ENCODE results near the gene NPAS2. TPM values are rescaled to one million over a fixed set of nuclear protein-coding genes. Genes with fewer than 3 reads are reported as not detected.
A peak's percentile ranks its signal among the peaks of the same experiment; 100 is the strongest.

The NPAS2 gene
- total RNA-seq, 1 experiment from 2014 or later: 142 TPM

- intact Hi-C loops (cut with micrococcal nuclease; ENCODE audit: unreplicated experiment): no loop called here
- no TSS peak for BruUV-seq (replicated peaks)
- CTCF ChIA-PET: interaction anchor here (0.7 to 1.7 kb wide), 3 partner anchors 35 to 246 kb away, joined by 3 to 4 read pairs (median 3); no protein-coding TSS in a partner anchor
- Mint-ChIP-seq H3K27me3 (ENCODE audit: unreplicated experiment) (no peaks in the 10 kb centered on the region), H3K27ac (ENCODE audit: unreplicated experiment) (peak overlapping the region; percentile 72), H3K36me3 (ENCODE audit: insufficient read depth, unreplicated experiment) (peaks cover 30% of the 10 kb centered on the region), H3K9me3 (ENCODE audit: low read depth, unreplicated experiment) (no peaks in the 10 kb centered on the region), H3K4me3 (ENCODE audit: low read depth, unreplicated experiment) (no peak overlapping the region), H3K4me1 (ENCODE audit: low read depth, unreplicated experiment) (peaks cover 80% of the 10 kb centered on the region)
- no peak for TF ChIP-seq CTCF (IDR thresholded peaks at IDR 0.05; ENCODE audit: unreplicated experiment)
- peak; percentile 43 for DNase-seq
Observed at GRCh38 chr2:100856732-100857131, 36.8 kb downstream of the NPAS2 start.

GRCh38 chr2:100857341-100857740, 37.4 kb downstream of the NPAS2 start:
- CTCF ChIA-PET: interaction anchor here (0.7 to 1.7 kb wide), 2 partner anchors 36 to 105 kb away, joined by 3 read pairs; no protein-coding TSS in a partner anchor
- intact Hi-C loops (cut with micrococcal nuclease; ENCODE audit: unreplicated experiment): no loop called here
- no peak for TF ChIP-seq CTCF (IDR thresholded peaks at IDR 0.05; ENCODE audit: unreplicated experiment)
- no peaks in the 10 kb centered on the region for H3K27me3 Mint-ChIP-seq (ENCODE audit: unreplicated experiment)
- no peak for DNase-seq
- BruUV-seq (replicated peaks): no TSS peak
- H3K4me1 Mint-ChIP-seq (ENCODE audit: low read depth, unreplicated experiment): peaks cover 80% of the 10 kb centered on the region
- H3K4me3 Mint-ChIP-seq (ENCODE audit: low read depth, unreplicated experiment): no peak overlapping the region
- no peaks in the 10 kb centered on the region for H3K9me3 Mint-ChIP-seq (ENCODE audit: low read depth, unreplicated experiment)
- H3K27ac Mint-ChIP-seq (ENCODE audit: unreplicated experiment): no peak overlapping the region
- peaks cover 30% of the 10 kb centered on the region for H3K36me3 Mint-ChIP-seq (ENCODE audit: insufficient read depth, unreplicated experiment)

- no peak for TF ChIP-seq CTCF (IDR thresholded peaks at IDR 0.05; ENCODE audit: unreplicated experiment)
- no TSS peak for BruUV-seq (replicated peaks)
- no peak for DNase-seq
- Mint-ChIP-seq H3K9me3 (ENCODE audit: low read depth, unreplicated experiment) (no peaks in the 10 kb centered on the region), H3K27me3 (ENCODE audit: unreplicated experiment) (no peaks in the 10 kb centered on the region), H3K4me1 (ENCODE audit: low read depth, unreplicated experiment) (peaks cover 78% of the 10 kb centered on the region), H3K27ac (ENCODE audit: unreplicated experiment) (peak overlapping the region; percentile 51), H3K36me3 (ENCODE audit: insufficient read depth, unreplicated experiment) (peaks cover 28% of the 10 kb centered on the region), H3K4me3 (ENCODE audit: low read depth, unreplicated experiment) (no peak overlapping the region)
- CTCF ChIA-PET: interaction anchor here (1.7 kb wide), 1 partner anchor 37 kb away, joined by 3 read pairs; no protein-coding TSS in a partner anchor
- intact Hi-C loops (cut with micrococcal nuclease; ENCODE audit: unreplicated experiment): no loop called here
Observed at GRCh38 chr2:100857915-100858314, 38.0 kb downstream of the NPAS2 start.

DNA sequence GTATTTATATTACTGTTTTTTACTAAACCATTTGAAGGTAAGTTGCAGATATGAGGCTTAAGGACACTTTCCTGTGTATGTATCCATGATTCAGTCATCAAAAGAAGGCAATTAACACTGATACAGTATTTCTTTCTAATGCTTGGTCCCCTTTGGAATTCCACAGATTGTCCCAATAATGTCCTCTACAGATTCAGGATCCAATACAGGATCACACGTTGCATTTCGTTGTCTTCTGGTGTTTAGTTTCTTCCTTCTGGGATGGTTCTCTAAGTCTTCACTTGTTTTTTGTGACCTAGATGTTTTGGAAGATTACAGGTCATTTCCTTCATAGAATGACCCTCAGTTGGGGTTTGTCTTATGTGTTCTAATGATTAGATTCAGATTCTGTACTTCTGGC, 40.0 kb downstream of the NPAS2 start:
- no TSS peak for BruUV-seq (replicated peaks)
- DNase-seq: no peak
- Mint-ChIP-seq H3K9me3 (ENCODE audit: low read depth, unreplicated experiment) (no peaks in the 10 kb centered on the region), H3K27ac (ENCODE audit: unreplicated experiment) (no peak overlapping the region), H3K4me1 (ENCODE audit: low read depth, unreplicated experiment) (peaks cover 72% of the 10 kb centered on the region), H3K36me3 (ENCODE audit: insufficient read depth, unreplicated experiment) (peaks cover 13% of the 10 kb centered on the region), H3K27me3 (ENCODE audit: unreplicated experiment) (no peaks in the 10 kb centered on the region), H3K4me3 (ENCODE audit: low read depth, unreplicated experiment) (no peak overlapping the region)
- TF ChIP-seq CTCF (IDR thresholded peaks at IDR 0.05; ENCODE audit: unreplicated experiment): no peak
- CTCF ChIA-PET: interaction anchor here (0.5 kb wide), 1 partner anchor 948 kb away, joined by 4 read pairs; no protein-coding TSS in a partner anchor
- intact Hi-C loops (cut with micrococcal nuclease; ENCODE audit: unreplicated experiment): no loop called here
